ENCODE data around the gene NFXL1.
"Not testable (repeated sequence)": the region's sequence is repeated elsewhere in the genome, so short reads cannot be mapped to it uniquely, and the experiment has no call there.

The NFXL1 gene

DNA sequence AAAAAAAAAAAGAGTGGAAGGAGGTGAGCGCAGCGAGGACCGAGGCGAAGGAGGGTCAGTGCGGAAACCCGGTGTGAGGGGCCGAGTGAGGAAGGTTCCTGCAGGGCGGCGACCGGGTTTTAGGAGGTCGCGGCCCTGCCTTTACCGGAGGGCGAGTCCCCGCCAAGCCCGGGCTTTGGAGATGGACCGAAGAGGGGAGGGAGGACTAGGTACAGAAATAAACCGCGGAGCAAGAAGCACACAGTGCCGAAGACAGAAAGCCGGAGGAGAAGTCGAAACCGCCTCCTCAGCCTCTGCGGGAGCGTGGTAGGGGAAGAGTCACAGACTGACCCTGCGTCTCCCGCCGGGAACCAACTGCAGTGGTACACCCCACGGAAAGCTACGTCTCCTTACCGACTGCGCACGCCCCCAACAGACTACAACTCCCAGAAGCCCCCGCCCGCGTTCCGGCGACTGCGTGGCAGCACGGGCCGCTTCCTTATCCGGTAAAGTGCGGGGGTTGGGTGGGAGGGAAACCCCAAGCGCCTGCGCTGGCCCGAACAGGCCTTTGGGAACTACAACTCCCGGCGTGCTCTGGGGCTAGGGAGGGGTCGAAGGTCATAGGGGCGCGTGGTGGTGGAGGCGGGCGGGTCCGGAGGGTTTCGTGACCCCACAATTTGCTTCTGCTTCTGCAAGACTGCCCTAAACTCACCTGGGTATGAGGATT is at the start of gene NFXL1:
NFXL1 (minus strand) TSS at position 364 of the 706 bp plus-strand sequence. CDS start 380 bp downstream, outside the sequence.
- DNase-seq (ENCODE audit: low spot score): peak; percentile 96

DNA sequence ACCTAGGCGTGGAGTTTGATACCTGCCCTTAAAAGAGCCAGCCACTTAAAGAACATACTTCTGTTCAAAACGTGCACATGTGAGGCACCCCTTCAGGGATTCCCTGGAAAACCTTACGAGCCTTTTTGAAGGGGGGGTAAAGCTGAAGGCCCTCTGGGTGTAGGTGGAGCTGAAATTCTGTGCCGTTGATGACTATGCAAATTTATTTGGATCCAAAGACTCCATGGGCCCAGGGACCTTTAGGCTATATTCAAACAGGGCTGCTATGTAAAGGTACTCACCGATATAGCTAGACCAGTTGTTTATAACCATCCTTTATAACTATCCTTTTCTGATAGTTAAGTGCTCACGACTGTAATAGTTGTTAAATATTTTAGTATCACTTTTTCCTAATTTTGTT is 40.3 kb upstream of the NFXL1 start:
- no peak for DNase-seq (ENCODE audit: low spot score)

DNA sequence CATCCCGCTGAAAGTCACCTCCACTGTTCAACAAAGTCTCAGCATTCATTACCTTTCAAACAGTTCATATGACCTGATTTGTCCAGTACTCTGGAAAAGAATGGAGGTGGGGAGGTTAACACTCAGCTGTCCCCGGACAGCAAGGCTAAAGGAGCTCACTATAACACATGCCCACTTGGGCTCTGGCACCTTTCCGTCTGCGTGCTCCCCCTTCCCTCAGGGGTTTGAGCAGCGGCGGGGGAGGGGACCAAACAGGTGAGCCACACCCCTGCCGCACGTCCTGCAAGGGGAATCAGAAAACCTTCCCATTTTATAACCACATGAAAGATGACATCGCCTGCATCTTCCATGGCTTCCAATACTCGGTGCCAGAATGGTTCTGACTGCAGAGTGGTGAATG is 39.9 kb upstream of the NFXL1 start:
- no peak for DNase-seq (ENCODE audit: low spot score)

DNA sequence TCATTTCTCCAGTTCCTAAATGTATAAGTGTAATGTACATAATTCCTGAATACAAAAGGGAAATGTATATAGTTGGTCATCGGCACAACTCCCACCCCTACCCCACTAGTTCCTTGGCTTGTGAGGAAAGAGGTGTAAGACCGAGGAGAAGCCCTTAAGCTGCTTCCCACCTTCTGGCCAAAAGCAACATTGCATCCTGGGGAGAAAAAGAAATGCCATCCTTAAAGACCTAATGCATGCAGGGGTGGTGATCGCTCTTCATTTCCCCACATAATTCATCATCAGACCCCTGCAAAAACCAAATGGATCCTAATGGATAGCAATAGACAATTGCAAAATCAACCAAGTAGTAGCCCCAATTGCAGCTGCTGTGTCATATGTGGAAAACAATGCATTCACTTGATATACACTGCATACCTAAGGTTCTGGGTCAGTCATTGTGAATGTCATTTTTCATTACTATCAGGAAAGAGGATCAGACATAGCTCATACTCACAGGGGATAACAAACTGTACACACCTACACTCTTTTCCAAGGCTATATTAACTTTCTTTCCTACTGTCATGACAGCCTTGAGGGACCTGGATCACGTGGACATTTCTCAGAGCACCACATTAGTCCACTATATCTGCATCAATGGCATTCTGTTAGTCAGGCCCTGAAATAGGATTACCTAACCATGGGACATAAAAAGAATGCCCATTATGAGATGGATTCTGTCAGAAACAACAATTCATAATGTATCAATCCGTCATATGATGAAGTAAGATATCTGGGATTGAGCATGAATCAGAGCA is 31.7 kb upstream of the NFXL1 start:
- DNase-seq (ENCODE audit: low spot score): no peak

DNA sequence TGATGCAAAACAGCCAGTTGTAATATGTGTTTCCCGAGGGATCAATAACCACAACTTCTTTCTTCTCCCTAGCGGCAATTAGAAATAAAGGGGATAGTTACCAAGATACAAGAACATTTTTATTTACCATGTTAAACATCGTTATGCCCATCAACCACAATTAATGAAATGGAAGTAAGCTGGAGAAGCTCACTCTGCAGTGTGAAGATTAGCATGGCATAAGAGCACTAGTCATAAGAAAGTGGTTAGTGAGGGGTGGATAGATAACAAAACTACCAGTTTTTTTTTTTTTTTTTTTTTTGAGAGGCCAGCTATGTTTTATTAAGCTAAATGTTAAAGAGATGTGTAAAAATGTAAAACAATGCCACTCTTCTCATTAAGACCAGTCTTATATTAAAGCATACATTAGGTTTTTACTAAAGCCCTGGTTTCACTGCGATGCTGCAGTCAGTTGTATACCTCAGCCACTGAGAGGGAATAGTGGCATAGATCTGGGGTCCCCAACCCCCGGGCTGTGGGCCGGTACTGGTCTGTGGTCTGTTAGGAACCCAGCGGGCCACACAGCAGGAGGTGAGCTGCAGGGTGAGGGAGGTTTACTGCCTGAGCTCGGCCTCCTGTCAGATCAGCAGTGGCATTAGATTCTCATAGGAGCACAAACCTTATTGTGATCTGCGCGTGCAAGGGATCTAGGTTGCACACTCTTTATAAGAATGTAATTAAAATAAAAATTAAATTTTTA is 27.9 kb upstream of the NFXL1 start:
- DNase-seq (ENCODE audit: low spot score): no peak

DNA sequence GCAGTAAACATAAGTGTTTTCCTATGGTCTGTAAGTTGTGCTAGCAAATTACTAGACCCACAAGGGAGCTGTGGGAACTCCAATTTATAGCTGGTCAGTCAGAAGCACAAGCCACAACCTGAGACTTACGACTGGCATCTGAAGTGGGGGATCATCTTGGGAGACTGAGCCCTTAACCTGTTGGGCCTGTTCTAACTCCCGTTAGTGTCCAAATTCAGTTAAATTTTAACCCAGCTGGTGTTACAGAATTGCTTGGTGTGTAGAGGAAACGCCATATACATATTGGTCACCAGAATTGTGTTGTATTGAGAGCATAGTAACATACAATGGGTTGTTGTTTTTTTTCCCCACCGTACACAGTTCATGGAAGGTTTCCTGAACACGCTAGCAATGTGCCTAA is 25.1 kb upstream of the NFXL1 start:
- no peak for DNase-seq (ENCODE audit: low spot score)

DNA sequence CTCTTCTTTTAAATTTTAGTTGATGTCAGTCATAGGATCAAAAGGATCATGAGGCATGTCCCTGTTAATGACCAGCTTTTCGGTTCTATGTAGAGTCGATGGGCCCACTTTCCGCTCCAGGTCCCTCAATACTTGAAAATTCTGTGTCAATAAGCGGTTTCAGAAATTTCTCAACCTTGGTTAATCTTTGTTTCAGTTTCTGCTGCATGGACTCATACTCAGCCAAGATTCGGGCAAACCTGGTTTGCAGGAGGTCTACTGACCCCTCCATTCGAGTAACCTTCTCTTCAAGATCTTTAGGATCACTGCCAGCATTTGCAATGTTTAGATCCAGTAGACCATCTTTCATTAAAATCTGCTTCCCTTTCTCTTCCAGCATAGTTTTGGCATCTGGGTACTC is 22.0 kb upstream of the NFXL1 start:
- no peak for DNase-seq (ENCODE audit: low spot score)

DNA sequence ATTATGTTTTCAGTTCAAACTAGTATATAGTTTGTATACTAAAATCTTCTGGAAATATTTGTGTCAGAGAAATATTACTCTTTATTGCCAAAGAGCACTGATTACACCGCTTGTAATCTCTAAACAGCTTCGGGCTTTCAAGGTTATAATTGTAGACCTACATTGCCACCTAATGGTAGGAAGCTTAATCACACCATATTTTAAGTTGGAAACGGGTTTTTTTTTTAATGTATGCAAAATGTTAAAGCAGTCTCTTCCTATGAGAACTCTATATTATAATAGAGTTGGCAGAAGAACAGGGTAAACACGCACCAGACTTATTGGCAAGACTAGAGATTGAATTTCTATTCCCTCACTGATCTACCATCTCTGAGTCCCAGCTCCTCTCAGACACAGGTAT is 19.5 kb upstream of the NFXL1 start:
- DNase-seq (ENCODE audit: low spot score): peak; percentile 47

DNA sequence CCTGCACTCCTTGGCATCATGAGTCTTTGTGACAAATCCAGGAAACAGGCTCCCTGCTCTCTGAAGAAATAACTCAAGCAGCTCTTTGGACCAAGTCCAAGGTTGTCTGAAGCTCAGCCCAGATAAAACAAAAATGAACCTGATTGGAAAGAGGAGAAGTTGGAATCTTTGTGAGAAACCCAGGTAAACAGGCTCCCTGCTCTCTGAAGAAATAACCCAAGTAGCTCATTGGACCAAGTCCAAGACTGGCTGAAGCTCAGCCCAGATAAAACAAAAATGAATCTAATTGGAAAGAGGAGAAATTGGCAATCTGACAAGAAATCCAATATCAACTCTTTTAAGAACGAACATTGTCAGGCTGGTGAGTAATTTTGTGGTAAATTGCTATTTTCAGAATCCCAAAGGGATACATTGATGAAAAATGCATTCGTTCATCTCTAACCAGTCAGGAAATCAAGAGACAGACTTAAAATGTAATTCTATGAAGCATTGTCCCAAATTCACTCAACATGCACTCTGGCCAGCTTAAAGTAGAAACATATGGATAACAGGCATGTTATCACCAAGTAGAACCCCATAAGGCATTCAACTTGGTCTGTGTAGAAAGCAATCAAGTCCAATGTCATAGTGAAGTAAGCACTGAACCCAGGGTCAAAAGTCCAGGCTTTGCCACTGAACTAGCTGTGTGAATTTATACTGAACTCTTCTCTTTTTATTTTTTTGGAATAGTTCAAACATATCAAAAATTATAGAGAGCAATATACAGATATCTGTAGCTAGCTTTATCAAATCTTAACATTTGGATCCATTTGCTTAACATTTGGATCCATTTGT is 16.8 kb upstream of the NFXL1 start:
- DNase-seq (ENCODE audit: low spot score): peak; percentile 9

DNA sequence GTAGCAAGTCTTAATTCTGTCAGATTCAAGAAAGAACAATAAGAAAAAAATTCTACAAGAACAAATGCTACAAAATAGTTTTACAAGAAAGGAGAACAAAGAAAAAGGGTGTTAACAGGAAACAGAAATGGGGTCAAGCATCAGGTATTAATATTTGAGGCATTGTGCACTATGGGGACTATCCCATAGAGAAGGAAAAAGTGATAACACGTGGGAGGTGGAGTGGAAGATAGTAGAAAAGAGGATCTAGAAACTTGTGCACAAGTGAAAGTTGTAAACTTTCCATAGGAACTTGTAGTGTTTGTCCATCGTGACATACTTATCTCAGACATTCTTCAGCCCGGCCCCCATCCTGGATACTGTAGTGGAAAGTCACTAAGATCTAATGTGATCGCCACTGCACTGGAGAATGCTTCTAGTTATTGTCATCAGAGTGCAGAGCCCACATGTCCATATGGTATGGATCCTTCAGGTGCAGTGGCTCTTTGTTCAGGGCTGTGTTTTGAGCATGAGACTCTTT is 15.4 kb upstream of the NFXL1 start:
- DNase-seq (ENCODE audit: low spot score): no peak

DNA sequence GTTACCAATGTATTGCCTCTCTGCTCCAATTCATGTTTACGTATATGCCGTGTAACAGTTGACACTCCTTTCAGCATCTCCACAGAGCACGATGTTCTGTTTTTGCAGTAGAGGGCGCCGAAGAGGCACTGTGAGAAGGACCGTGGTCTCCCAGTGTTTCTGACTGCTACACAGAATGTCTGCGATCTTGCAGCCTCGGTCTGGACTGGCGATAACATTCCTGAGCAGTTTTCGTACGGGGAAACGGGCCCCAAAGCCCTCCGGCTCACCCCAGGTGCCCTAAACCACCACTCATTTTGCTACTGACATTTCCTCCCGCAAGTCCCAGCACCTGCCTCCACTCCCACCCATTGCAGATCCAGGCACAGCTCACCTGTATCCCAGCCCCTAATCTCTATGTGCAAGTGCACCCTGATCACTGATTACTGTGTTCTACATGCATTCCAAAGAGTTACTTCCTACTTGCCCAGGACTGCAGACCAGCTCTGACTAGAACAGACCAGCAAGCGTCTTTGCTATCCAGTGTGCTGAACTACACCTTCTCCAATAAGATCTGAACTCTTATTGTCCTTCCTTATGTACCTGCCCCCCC is 12.4 kb upstream of the NFXL1 start:
- peak; percentile 68 for DNase-seq (ENCODE audit: low spot score)

DNA sequence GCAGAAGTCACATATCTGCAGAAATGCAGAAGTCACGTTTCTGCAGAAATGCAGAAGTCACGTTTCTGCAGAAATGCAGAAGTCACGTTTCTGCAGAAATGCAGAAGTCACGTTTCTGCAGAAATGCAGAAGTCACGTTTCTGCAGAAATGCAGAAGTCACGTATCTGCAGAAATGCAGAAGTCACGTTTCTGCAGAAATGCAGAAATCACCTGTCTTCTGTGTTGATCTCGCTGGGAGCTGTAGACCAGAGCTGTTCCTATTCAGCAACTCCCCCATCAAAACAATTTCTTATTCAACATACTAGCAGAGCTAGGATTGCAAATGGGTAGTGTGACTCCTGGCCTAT is 8.9 kb upstream of the NFXL1 start:
- DNase-seq (ENCODE audit: low spot score): not testable (repeated sequence)

DNA sequence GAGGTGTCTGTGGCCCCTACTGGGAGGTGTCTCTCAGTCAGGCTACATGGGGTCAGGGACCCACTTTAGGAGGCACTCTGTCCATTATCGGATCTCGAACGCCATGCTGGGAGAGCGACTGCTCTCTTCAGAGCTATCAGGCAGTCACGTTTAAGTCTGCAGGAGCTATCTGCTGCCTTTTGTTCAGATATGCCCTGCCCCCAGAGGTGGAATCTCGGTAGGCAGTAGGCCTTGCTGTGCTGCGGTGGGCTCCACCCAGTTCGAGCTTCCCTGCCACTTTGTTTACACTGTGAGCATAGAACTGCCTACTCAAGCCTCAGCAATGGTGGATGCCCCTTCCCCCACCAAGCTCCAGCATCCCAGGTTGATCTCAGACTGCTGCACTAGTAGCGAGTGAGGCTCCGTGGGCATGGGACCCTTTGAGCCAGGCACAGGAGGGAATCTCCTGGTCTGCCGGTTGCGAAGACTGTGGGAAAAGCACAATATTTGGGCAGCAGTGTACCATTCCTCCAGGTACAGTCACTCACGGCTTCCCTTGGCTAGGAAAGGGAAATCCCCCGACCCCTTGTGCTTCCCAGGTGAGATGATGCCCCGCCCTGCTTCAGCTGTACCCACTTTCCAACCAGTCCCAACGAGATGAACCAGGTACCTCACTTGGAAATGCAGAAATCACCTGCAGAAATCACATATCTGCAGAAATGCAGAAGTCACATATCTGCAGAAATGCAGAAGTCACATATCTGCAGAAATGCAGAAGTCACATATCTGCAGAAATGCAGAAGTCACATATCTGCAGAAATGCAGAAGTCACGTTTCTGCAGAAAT is 8.3 kb upstream of the NFXL1 start:
- not testable (repeated sequence) for DNase-seq (ENCODE audit: low spot score)

DNA sequence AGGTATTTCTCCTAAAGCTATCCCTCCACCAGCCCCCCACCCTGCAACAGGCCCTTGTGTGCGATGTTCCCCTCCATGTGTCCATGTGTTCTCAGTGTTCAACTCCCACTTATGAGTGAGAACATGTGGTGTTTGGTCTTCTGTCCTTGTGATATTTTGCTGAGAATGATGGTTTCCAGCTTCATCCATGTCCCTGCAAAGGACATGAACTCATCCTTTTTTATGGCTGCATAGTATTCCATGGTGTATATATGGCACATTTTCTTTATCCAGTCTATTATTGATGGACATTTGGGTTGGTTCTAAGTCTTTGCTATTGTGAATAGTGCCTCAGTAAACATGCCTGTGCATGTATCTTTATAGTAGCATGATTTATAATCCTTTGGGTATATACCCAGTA is 2.8 kb upstream of the NFXL1 start:
- not testable (repeated sequence) for DNase-seq (ENCODE audit: low spot score)

DNA sequence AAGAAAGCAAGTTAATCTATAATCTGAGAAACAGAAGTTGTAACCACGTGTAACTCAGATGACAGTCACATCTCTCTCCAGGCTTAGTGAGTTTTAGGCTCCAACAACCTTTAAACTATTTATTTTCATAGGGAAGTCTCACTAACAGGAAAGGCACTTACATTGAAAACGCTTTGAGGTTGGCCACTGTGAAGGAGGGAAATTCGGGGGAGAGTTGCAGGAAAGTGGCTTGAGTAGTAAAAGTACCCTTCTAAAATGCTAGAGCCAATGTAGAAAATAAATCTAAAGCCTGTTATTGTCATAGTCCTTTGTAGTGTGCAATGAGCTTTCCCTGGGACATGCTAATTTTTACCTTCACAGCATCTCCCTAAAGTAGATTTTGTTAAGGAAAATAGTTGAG is 995 bp upstream of the NFXL1 start:
- DNase-seq (ENCODE audit: low spot score): no peak

DNA sequence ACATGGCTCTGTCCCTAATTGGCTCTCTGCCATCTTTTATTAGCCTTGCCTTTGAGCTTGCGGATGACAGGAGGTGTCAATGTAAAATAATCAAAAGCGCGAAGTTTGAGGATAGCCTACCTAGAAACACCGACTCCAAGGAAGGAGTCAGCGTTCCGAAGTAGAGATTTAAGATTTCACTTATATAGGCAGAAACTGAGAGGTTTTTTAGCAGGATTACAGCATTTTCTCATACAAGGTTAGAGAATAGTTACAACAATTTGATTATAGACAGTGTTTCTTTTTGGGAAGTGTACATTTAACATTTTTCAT is 499 bp upstream of the NFXL1 start:
- DNase-seq (ENCODE audit: low spot score): no peak

DNA sequence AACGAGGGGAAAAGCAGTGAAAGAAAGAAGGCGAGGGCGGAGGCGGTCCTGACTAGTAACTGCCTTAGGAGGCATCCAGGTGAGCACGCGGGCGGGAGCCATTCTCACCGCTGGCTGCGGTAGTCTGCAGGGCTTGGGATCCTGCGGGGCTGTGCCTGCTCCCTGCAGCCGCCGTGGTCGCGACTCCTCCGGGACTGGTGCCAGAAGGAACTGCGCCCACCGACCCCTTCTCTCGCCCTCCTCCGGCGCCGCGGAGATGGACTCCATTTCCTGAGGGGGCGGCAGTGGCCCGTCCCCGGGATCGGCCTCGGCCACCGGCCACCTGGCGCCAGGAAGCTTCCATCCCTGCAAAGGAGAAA is 543 bp downstream of the NFXL1 start:
- DNase-seq (ENCODE audit: low spot score): no peak

DNA sequence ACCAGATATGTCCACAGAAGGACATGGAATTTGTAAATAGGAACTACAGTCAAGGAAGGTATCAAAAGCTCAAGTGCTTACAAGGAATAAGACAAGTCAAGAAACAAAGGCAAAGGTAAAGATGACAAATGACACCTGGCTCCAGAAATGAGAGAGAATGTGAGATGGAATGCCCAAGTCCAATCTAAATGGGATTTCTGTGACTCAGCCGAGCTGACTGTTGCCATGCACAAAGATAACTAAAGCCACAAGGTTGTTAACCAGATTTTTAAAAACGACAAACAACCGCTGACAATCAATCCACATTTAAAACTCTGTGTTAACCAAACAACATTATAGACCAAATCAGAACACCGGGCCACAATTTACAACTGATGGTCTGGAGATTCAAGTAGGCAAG is 1.1 kb downstream of the NFXL1 start:
- no peak for DNase-seq (ENCODE audit: low spot score)

DNA sequence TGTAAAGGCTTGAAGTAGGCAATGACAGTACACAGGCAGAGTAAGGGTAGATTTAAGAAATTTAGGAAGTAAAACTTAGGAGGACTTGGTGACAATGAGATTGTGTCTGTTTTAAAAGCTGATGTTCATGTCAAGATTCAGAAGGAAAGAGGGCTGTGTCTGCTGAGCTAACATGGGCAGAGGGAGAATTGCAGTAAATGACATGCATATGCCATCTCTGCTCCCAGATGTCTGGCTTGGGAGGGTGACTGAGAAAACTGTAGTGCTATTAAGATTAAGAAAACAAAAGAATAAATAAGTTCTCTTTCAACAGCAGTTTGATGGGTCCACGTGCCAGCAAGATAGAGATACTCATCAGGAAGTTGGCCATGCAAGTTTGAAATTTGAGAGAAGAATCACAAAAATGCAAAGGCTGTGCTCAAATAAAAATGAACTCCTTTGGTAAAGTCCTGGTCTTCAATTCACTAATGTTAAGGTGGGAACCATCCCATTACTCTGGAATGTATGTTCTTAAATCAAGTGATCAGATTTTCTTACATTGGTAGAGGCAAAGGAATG is 7.2 kb downstream of the NFXL1 start:
- DNase-seq (ENCODE audit: low spot score): no peak

DNA sequence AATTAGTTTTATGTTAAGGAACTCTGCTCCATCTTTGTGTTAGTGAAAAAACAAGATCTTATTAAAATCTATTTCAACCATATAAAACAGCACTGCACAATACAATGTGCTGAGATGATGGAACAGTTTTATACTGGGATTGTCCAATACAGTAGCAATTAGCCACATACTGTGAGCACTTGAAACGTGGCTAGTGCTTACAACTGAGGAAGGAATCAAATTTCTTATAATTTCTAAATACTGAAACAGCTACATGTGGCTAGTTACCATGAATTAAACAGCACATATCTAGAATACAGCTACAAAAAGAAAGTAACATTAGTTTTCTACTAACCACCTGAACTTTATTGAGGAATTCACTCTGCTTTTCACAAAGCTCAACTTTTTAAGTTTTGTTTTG is 14.7 kb downstream of the NFXL1 start:
- no peak for DNase-seq (ENCODE audit: low spot score)

DNA sequence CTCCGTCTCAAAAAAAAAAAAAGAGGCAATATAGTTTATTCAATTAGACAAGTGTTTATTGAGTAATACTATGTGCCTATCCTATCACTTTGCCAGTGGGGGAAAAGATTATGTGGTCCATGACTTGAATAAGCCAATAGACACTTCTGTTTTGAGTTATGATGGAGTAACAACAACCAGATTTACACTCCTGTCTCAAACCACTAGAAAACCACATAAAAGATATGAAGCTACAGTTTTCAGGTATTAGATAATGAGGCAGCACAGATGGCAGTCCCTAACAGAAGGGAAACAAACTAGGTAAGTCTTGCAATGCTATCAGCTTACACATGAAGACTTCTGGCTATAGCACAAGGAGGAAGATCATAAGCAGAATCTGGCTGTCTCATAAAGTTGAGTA is 22.5 kb downstream of the NFXL1 start:
- DNase-seq (ENCODE audit: low spot score): no peak
